ENCODE data around the gene SHISA5.

DNA sequence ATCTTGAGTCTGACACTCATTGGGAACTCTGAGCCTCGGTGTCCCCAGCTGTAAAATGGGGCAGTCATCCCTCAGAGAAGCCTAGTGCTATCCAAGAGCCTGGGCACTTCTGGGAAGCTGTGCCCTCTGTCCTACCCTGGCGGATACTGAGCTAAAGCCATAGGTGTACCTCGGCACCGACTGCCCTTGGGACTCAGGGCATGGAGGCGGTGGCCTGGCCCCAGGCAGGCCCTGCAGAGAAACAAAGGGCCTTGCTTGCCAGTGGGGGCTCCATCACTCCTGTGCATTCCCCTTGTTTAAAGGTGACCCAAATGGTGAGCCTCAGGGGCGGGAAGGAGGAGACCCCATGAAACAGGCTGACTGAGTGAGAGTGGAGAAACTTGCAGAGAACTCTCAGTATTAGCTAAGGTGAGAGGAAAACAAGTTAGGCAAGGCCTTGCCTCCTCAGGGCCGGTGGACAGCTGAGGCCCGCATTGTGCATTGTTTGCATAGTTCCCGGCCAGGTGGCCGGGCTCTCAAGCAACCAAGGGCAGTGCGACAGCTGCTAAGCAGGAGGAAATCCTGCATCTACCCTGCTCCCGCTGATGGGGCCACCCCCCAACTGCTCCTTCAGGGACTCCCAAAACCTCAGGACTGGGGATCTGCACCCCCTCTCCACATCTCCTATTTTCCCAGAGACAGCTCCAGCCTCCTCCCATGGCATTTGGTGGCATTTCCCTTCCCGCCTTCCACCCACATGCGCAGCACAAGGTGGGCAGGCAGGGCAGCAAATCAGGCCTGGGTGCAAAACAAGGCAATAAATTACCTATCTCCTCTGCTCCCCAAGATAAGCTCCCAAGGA, 48.4 kb upstream of the SHISA5 start:
- TF ChIP-seq, protein P1, sequence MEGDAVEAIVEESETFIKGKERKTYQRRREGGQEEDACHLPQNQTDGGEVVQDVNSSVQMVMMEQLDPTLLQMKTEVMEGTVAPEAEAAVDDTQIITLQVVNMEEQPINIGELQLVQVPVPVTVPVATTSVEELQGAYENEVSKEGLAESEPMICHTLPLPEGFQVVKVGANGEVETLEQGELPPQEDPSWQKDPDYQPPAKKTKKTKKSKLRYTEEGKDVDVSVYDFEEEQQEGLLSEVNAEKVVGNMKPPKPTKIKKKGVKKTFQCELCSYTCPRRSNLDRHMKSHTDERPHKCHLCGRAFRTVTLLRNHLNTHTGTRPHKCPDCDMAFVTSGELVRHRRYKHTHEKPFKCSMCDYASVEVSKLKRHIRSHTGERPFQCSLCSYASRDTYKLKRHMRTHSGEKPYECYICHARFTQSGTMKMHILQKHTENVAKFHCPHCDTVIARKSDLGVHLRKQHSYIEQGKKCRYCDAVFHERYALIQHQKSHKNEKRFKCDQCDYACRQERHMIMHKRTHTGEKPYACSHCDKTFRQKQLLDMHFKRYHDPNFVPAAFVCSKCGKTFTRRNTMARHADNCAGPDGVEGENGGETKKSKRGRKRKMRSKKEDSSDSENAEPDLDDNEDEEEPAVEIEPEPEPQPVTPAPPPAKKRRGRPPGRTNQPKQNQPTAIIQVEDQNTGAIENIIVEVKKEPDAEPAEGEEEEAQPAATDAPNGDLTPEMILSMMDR (conservative IDR thresholded peaks at IDR 0.05; ENCODE audit: low read depth, low read length), result no peak
- TF ChIP-seq POLR2A (IDR thresholded peaks at IDR 0.05; ENCODE audit: low read depth, low read length) (no peak), CEBPB (IDR thresholded peaks at IDR 0.05; ENCODE audit: low read depth, low read length) (no peak), SMC3 (IDR thresholded peaks at IDR 0.05; ENCODE audit: low read depth, low read length) (no peak), RAD21 (IDR thresholded peaks at IDR 0.05; ENCODE audit: low read length) (no peak), MXI1 (IDR thresholded peaks at IDR 0.05; ENCODE audit: borderline replicate concordance, low read depth, low read length) (no peak), RCOR1 (IDR thresholded peaks at IDR 0.05; ENCODE audit: insufficient replicate concordance, low read length) (no peak), MAFK (IDR thresholded peaks at IDR 0.05; ENCODE audit: low read depth, low read length) (no peak), CHD1 (IDR thresholded peaks at IDR 0.05; ENCODE audit: low read depth, low read length) (no peak), NFE2L2 (IDR thresholded peaks at IDR 0.05; ENCODE audit: low read depth, low read length) (no peak)
- TF ChIP-seq, protein P2, sequence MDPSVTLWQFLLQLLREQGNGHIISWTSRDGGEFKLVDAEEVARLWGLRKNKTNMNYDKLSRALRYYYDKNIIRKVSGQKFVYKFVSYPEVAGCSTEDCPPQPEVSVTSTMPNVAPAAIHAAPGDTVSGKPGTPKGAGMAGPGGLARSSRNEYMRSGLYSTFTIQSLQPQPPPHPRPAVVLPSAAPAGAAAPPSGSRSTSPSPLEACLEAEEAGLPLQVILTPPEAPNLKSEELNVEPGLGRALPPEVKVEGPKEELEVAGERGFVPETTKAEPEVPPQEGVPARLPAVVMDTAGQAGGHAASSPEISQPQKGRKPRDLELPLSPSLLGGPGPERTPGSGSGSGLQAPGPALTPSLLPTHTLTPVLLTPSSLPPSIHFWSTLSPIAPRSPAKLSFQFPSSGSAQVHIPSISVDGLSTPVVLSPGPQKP (IDR thresholded peaks at IDR 0.05; ENCODE audit: borderline replicate concordance, low read depth, low read length), result no peak
- TF ChIP-seq, protein P3, sequence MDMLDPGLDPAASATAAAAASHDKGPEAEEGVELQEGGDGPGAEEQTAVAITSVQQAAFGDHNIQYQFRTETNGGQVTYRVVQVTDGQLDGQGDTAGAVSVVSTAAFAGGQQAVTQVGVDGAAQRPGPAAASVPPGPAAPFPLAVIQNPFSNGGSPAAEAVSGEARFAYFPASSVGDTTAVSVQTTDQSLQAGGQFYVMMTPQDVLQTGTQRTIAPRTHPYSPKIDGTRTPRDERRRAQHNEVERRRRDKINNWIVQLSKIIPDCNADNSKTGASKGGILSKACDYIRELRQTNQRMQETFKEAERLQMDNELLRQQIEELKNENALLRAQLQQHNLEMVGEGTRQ (IDR thresholded peaks at IDR 0.05; ENCODE audit: low read depth, low read length), result no peak
